ENCODE measurements around the gene SMR3A. TPM values are rescaled to one million over a fixed set of nuclear protein-coding genes. Genes with fewer than 3 reads are reported as not detected.

SMR3A gene
- total RNA-seq (2014; rRNA removed; shearing (Covaris generic)), result not detected in 2 replicates
- not detected in 2 replicates for polyA plus RNA-seq (2014; cell fraction: nucleus; rRNA removed)

- no peak for DNase-seq (ENCODE audit: extremely low read depth, low read depth)
Observed at GRCh38 chr4:70360460-70360859, at the start of gene SMR3A. Gene SMR3A, plus strand, starts transcription at chr4:70360760. Its CDS starts 1,356 bp downstream, at chr4:70362116.

- DNase-seq (ENCODE audit: extremely low read depth, low read depth), result no peak
Observed at GRCh38 chr4:70313736-70314135, 46.8 kb upstream of the SMR3A start.

GRCh38 chr4:70315928-70316327 lies 44.6 kb upstream of the SMR3A start:
- no peak for DNase-seq (ENCODE audit: extremely low read depth, low read depth)

GRCh38 chr4:70326052-70326451 lies 34.5 kb upstream of the SMR3A start:
- DNase-seq (ENCODE audit: extremely low read depth, low read depth), result no peak

- no peak for DNase-seq (ENCODE audit: extremely low read depth, low read depth)
Observed at GRCh38 chr4:70334681-70335080, 25.9 kb upstream of the SMR3A start, which contains the start of gene CABS1. Gene CABS1, plus strand, starts transcription at chr4:70334981. Its CDS starts 59 bp downstream, at chr4:70335040.

GRCh38 chr4:70336043-70336442 lies 24.5 kb upstream of the SMR3A start:
- DNase-seq (ENCODE audit: extremely low read depth, low read depth), result no peak

- no peak for DNase-seq (ENCODE audit: extremely low read depth, low read depth)
Observed at GRCh38 chr4:70337886-70338420, 22.6 kb upstream of the SMR3A start.

- no peak for DNase-seq (ENCODE audit: extremely low read depth, low read depth)
Observed at GRCh38 chr4:70356185-70356584, 4.4 kb upstream of the SMR3A start.

GRCh38 chr4:70359115-70359661 lies 1.4 kb upstream of the SMR3A start:
- no peak for DNase-seq (ENCODE audit: extremely low read depth, low read depth)

GRCh38 chr4:70364002-70364401 lies 3.4 kb downstream of the SMR3A start:
- no peak for DNase-seq (ENCODE audit: extremely low read depth, low read depth)

GRCh38 chr4:70365479-70365878 lies 4.9 kb downstream of the SMR3A start:
- DNase-seq (ENCODE audit: extremely low read depth, low read depth), result no peak

GRCh38 chr4:70367813-70368212 lies 7.3 kb downstream of the SMR3A start:
- no peak for DNase-seq (ENCODE audit: extremely low read depth, low read depth)

GRCh38 chr4:70371987-70372386 lies 11.4 kb downstream of the SMR3A start:
- no peak for DNase-seq (ENCODE audit: extremely low read depth, low read depth)

- no peak for DNase-seq (ENCODE audit: extremely low read depth, low read depth)
Observed at GRCh38 chr4:70372760-70373159, 12.2 kb downstream of the SMR3A start.

- no peak for DNase-seq (ENCODE audit: extremely low read depth, low read depth)
Observed at GRCh38 chr4:70380578-70380977, 20.0 kb downstream of the SMR3A start.

GRCh38 chr4:70382691-70383181 lies 22.2 kb downstream of the SMR3A start, which contains the start of gene SMR3B:
Gene SMR3B, plus strand, starts transcription at chr4:70383131. Its CDS starts 1,380 bp downstream, at chr4:70384511.
- DNase-seq (ENCODE audit: extremely low read depth, low read depth), result no peak

- DNase-seq (ENCODE audit: extremely low read depth, low read depth), result no peak
Observed at GRCh38 chr4:70392057-70392776, 31.7 kb downstream of the SMR3A start.

- DNase-seq (ENCODE audit: extremely low read depth, low read depth), result no peak
Observed at GRCh38 chr4:70397580-70397979, 37.0 kb downstream of the SMR3A start, which contains the start of gene OPRPN. Gene OPRPN, plus strand, starts transcription at chr4:70397940. Its CDS starts 1,346 bp downstream, at chr4:70399286.

GRCh38 chr4:70399319-70399718 lies 38.8 kb downstream of the SMR3A start:
- DNase-seq (ENCODE audit: extremely low read depth, low read depth), result no peak

GRCh38 chr4:70402762-70403161 lies 42.2 kb downstream of the SMR3A start:
- no peak for DNase-seq (ENCODE audit: extremely low read depth, low read depth)

- DNase-seq (ENCODE audit: extremely low read depth, low read depth), result no peak
Observed at GRCh38 chr4:70405765-70406164, 45.2 kb downstream of the SMR3A start.

All from NCI-H460 (cell line).